IMR-90 (cell line): Measurements from ENCODE around the gene PCDH1. TPM values are rescaled to one million over a fixed set of nuclear protein-coding genes. Genes with fewer than 3 reads are reported as not detected.

Source experiments
- ATAC-seq: fragments of 200-7000 bp; cut with Tn5 transposase; 2 replicates; pipeline ENCODE4 v1.9.1; 2020; ENCODE audit warnings: low read depth, mild to moderate bottlenecking, moderate library complexity
- BruUV-seq: library from RNA; stranded (reverse); fragments of 400-500 nt; replicated peaks from 2 replicates; lab custom pipeline; 2021; lab: Mats Ljungman, UMichigan
- CTCF ChIA-PET: fragments of 300-600 bp; formaldehyde crosslinking; extraction: SDS; loops from one replicate; lab custom pipeline; 2021; ENCODE audit warnings: antibody characterized with exemption; lab: Yijun Ruan, JAX
- POLR2A ChIA-PET: fragments of 300-600 bp; sonication (Branson Sonifier 250); formaldehyde crosslinking; loops from one replicate; lab custom pipeline; 2022; ENCODE audit warnings: antibody characterized with exemption; ENCODE audit not compliant: unreplicated experiment; lab: Charles Lee
- DNase-seq: peaks from one replicate; pipeline ENCODE4 v3.0.0; 2013
- H2AFZ ChIP-seq: replicated peaks from 2 replicates; pipeline ENCODE3; 2013; ENCODE audit warnings: low read length, mild to moderate bottlenecking; ENCODE audit not compliant: poor library complexity
- H2AK5ac ChIP-seq: 2 replicates; pipeline ENCODE4 v1.6.1; 2013; ENCODE audit warnings: low read depth, low read length, inconsistent platforms
- H2AK9ac ChIP-seq: replicated peaks from 2 replicates; pipeline ENCODE3; 2013; ENCODE audit warnings: mild to moderate bottlenecking, low read depth, low read length, moderate library complexity; ENCODE audit not compliant: poor library complexity
- H2BK120ac ChIP-seq: 2 replicates; pipeline ENCODE4 v1.6.1; 2013; ENCODE audit warnings: low read depth, low read length, inconsistent platforms
- H2BK15ac ChIP-seq: 3 replicates; pipeline ENCODE4 v1.6.1; 2013; ENCODE audit warnings: low read depth, low read length, inconsistent platforms
- H2BK20ac ChIP-seq: 2 replicates; pipeline ENCODE4 v1.6.1; 2013; ENCODE audit warnings: low read depth, mild to moderate bottlenecking, inconsistent platforms, low read length, moderate library complexity
- H2BK5ac ChIP-seq: 2 replicates; pipeline ENCODE4 v1.6.1; 2013; ENCODE audit warnings: mild to moderate bottlenecking, low read depth, low read length, inconsistent platforms; ENCODE audit not compliant: poor library complexity, severe bottlenecking
- H3K14ac ChIP-seq: replicated peaks from 2 replicates; pipeline ENCODE4 v1.6.1; 2013; ENCODE audit warnings: low read depth, low read length, inconsistent platforms
- H3K18ac ChIP-seq: 2 replicates; pipeline ENCODE4 v1.6.1; 2013; ENCODE audit warnings: low read depth, low read length, control low read depth
- H3K23ac ChIP-seq: 2 replicates; pipeline ENCODE4 v1.6.1; 2013; ENCODE audit warnings: low read depth, low read length, inconsistent platforms
- H3K27ac ChIP-seq: 2 replicates; pipeline ENCODE4 v1.5.1; 2013; ENCODE audit warnings: mild to moderate bottlenecking, control low read depth, low read length; ENCODE audit not compliant: insufficient read depth
- H3K27me3 ChIP-seq: 2 replicates; pipeline ENCODE4 v1.6.1; 2013; ENCODE audit warnings: low read length; ENCODE audit not compliant: control insufficient read depth, insufficient read depth
- H3K36me3 ChIP-seq: 2 replicates; pipeline ENCODE4 v1.6.1; 2013; ENCODE audit warnings: low read length, mixed read lengths; ENCODE audit not compliant: control insufficient read depth, insufficient read depth
- H3K4ac ChIP-seq: 2 replicates; pipeline ENCODE4 v1.6.1; 2013; ENCODE audit warnings: low read depth, low read length, inconsistent platforms
- H3K4me1 ChIP-seq: 2 replicates; pipeline ENCODE4 v1.6.1; 2013; ENCODE audit warnings: low read length, mixed read lengths; ENCODE audit not compliant: control insufficient read depth, insufficient read depth
- H3K4me2 ChIP-seq: 2 replicates; pipeline ENCODE4 v1.6.1; 2013; ENCODE audit warnings: low read depth, mild to moderate bottlenecking, control low read depth, low read length, moderate library complexity
- H3K4me3 ChIP-seq: 2 replicates; pipeline ENCODE4 v1.5.1; 2013; ENCODE audit warnings: low read depth, mild to moderate bottlenecking, control low read depth, low read length, moderate library complexity; ENCODE audit not compliant: insufficient read depth
- H3K56ac ChIP-seq: 2 replicates; pipeline ENCODE4 v1.6.1; 2013; ENCODE audit warnings: low read length, inconsistent platforms; ENCODE audit not compliant: insufficient read depth; ENCODE audit errors: extremely low read depth
- H3K79me1 ChIP-seq, 2 experiments: 2 replicates each; pipeline ENCODE4 v1.6.1; 2013; ENCODE audit warnings: low read length in 2 of 2, inconsistent platforms in 1 of 2, low read depth in 1 of 2
- H3K9ac ChIP-seq: 2 replicates; pipeline ENCODE4 v1.6.1; 2013; ENCODE audit warnings: low read depth, low read length, control low read depth
- H3K9me1 ChIP-seq: 2 replicates; pipeline ENCODE4 v1.6.1; 2013; ENCODE audit warnings: low read length, inconsistent platforms; ENCODE audit not compliant: insufficient read depth
- H3K9me3 ChIP-seq: 2 replicates; pipeline ENCODE4 v1.6.1; 2013; ENCODE audit warnings: low read length; ENCODE audit not compliant: control insufficient read depth, insufficient read depth
- H4K20me1 ChIP-seq: 2 replicates; pipeline ENCODE4 v1.6.1; 2013; ENCODE audit warnings: low read length, inconsistent platforms; ENCODE audit not compliant: insufficient read depth
- H4K5ac ChIP-seq: 2 replicates; pipeline ENCODE4 v1.6.1; 2013; ENCODE audit warnings: mild to moderate bottlenecking, low read depth, low read length, control low read depth
- H4K8ac ChIP-seq, 2 experiments: 2 replicates each; pipeline ENCODE4 v1.6.1; 2013; ENCODE audit warnings: low read depth in 2 of 2, low read length in 2 of 2, control low read depth in 1 of 2, inconsistent platforms in 1 of 2
- H4K91ac ChIP-seq: 2 replicates; pipeline ENCODE4 v1.6.1; 2013; ENCODE audit warnings: low read depth, low read length, inconsistent platforms; ENCODE audit not compliant: insufficient read depth
- BHLHE40 ChIP-seq: fragments of 150-350 bp; IDR thresholded peaks from 2 replicates; pipeline ENCODE4 v1.6.1; 2016; ENCODE audit warnings: mild to moderate bottlenecking, low read depth, low read length
- CEBPB ChIP-seq: IDR thresholded peaks from 2 replicates; pipeline ENCODE4 v1.6.1; 2012; ENCODE audit warnings: low read depth, low read length, improper control_type of control experiment
- CHD1 ChIP-seq: IDR thresholded peaks from 2 replicates; pipeline ENCODE4 v1.6.1; 2012; ENCODE audit warnings: low read depth, low read length, improper control_type of control experiment
- FOS ChIP-seq: fragments of 150-350 bp; IDR thresholded peaks from 2 replicates; pipeline ENCODE4 v1.6.1; 2016; ENCODE audit warnings: low read depth, low read length
- MAFK ChIP-seq: IDR thresholded peaks from 2 replicates; pipeline ENCODE4 v1.6.1; 2012; ENCODE audit warnings: low read depth, low read length, improper control_type of control experiment
- MAZ ChIP-seq: IDR thresholded peaks from 2 replicates; pipeline ENCODE4 v1.6.1; 2012; ENCODE audit warnings: low read depth, mild to moderate bottlenecking, low read length, improper control_type of control experiment, moderate library complexity, borderline replicate concordance
- MXI1 ChIP-seq: IDR thresholded peaks from 2 replicates; pipeline ENCODE4 v1.6.1; 2012; ENCODE audit warnings: low read depth, mild to moderate bottlenecking, low read length, moderate library complexity, borderline replicate concordance
- NFE2L2 ChIP-seq: fragments of 150-350 bp; IDR thresholded peaks from 2 replicates; pipeline ENCODE4 v1.6.1; 2016; ENCODE audit warnings: low read depth, mild to moderate bottlenecking, low read length
- POLR2A ChIP-seq: IDR thresholded peaks from 2 replicates; pipeline ENCODE4 v1.6.1; 2012; ENCODE audit warnings: mild to moderate bottlenecking, low read depth, low read length
- RAD21 ChIP-seq: IDR thresholded peaks from 2 replicates; pipeline ENCODE4 v1.6.1; 2012; ENCODE audit warnings: low read length, improper control_type of control experiment
- RCOR1 ChIP-seq: IDR thresholded peaks from 2 replicates; pipeline ENCODE4 v1.6.1; 2012; ENCODE audit warnings: mild to moderate bottlenecking, low read length, improper control_type of control experiment; ENCODE audit not compliant: insufficient replicate concordance
- RFX5 ChIP-seq: IDR thresholded peaks from 2 replicates; pipeline ENCODE4 v1.8.0; 2012; ENCODE audit warnings: low read depth, mild to moderate bottlenecking, low read length, moderate library complexity
- SMC3 ChIP-seq: fragments of 150-350 bp; IDR thresholded peaks from 2 replicates; pipeline ENCODE4 v1.6.1; 2016; ENCODE audit warnings: low read depth, mild to moderate bottlenecking, antibody characterized with exemption, low read length, moderate library complexity
- whole genome bisulfite sequencing, 2 experiments: methylation state at CpG; one replicate each; pipeline versions ENCODE4 v1.1.5 to v1.1.7; 2013; ENCODE audit warnings: missing lambda C conversion rate in 2 of 2; ENCODE audit not compliant: insufficient read length in 1 of 2; ENCODE audit errors: extremely low coverage in 2 of 2; 5-methylcytosine and 5-hydroxymethylcytosine counted together
- dilution Hi-C: fragments of 300-500 bp; cut with HindIII; formaldehyde crosslinking; loops from one replicate; pipeline ENCODE4 v1.14.3; 2018; ENCODE audit warnings: low sequenced_read_pairs; ENCODE audit not compliant: unreplicated experiment
- in situ Hi-C: fragments of 300-500 bp; cut with MboI; formaldehyde crosslinking; loops from 3 replicates; pipeline ENCODE4 v1.14.3; 2019; ENCODE audit warnings: low sequenced_read_pairs, inconsistent platforms, mixed read lengths
- intact Hi-C: fragments of 100-400 bp; cut with micrococcal nuclease; formaldehyde crosslinking; loops from 2 replicates; pipeline ENCODE4 v1.10.0; 2022
- polyA plus RNA-seq, 3 experiments: library from polyadenylated mRNA; depleted of rRNA; stranded (reverse); fragments of >200 nt; gene quantifications; 2 replicates each; pipeline ENCODE4 v1.2.3, GENCODE V29; 2012; ENCODE audit warnings: low replicate concordance in 1 of 3
- total RNA-seq: library from RNA; depleted of rRNA; stranded (reverse); fragments of >200 nt; gene quantifications from 2 replicates; pipeline ENCODE4 v1.2.3, GENCODE V29; 2012
- TF ChIP-seq, protein P1 (sequence below): fragments of 150-350 bp; IDR thresholded peaks from 2 replicates; pipeline ENCODE4 v1.6.1; 2016; ENCODE audit warnings: low read depth, mild to moderate bottlenecking, low read length, moderate library complexity, borderline replicate concordance
- TF ChIP-seq, protein P2 (sequence below): conservative IDR thresholded peaks from 2 replicates; pipeline ENCODE4 v1.5.1; 2012; ENCODE audit warnings: mild to moderate bottlenecking, low read depth, low read length, improper control_type of control experiment
- TF ChIP-seq, protein P3 (sequence below): fragments of 150-350 bp; IDR thresholded peaks from 2 replicates; pipeline ENCODE4 v1.6.1; 2017; ENCODE audit warnings: mild to moderate bottlenecking, antibody characterized with exemption, low read length, low read depth

PCDH1 gene
- total and polyA plus RNA-seq, 2 of the 4 experiments (the other 2 are of a cell fraction): 0.74 to 0.90 TPM

DNA sequence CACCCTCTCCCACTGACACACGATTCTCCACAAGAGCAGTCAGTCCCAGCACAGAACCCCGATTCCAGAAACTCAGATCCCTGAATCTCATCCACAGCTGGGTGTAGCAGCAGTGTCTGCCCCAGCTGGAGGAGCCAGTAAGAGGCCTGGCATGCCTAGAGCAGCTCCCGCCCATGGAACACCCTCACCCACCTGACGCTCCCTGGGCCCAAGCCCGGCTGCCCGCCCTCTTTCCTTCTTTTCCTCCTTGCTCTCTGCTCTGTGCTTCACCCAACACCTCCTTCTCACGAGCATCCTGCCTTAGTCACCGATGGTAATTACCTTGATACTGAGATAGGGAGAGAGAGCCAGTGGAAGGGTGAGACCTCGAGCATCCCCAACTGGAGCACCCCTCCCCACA, 8.7 kb downstream of the PCDH1 start:
- Histone ChIP-seq H3K36me3 (no peaks in the 10 kb centered on the region), H3K23ac (no peak overlapping the region), H4K8ac (no peak overlapping the region), H3K9me1 (peaks cover 7% of the 10 kb centered on the region; the same call in 1 of the 2 replicates), H2AK9ac (no peak overlapping the region), H2BK120ac (no peak overlapping the region), H3K4me2 (no peak overlapping the region), H2BK15ac (no peak overlapping the region), H4K20me1 (no peaks in the 10 kb centered on the region), H2BK20ac (no peak overlapping the region), H3K56ac (no peak overlapping the region), H3K14ac (no peak overlapping the region), H2BK5ac (no peak overlapping the region), H3K18ac (no peak overlapping the region), H4K5ac (no peak overlapping the region), H3K27ac (no peak overlapping the region), H3K4me3 (no peak overlapping the region), H2AK5ac (no peak overlapping the region), H3K27me3 (peaks cover 59% of the 10 kb centered on the region), H3K79me1 (no peaks in the 10 kb centered on the region), H3K4ac (no peak overlapping the region), H4K91ac (no peak overlapping the region), H3K9me3 (no peaks in the 10 kb centered on the region), H3K9ac (no peak overlapping the region), H2AFZ (no peak overlapping the region), H3K4me1 (no peaks in the 10 kb centered on the region)
- intact Hi-C loops (no loop called here), dilution Hi-C loops (no loop called here), in situ Hi-C loops (no loop called here)
- ATAC-seq (no peak), DNase-seq (no peak)
- no TSS peak for BruUV-seq
- ChIA-PET POLR2A (no interaction called here), CTCF (no interaction called here)
- WGBS, 2 experiments: no CpG with 5 or more reads among the region's 9 CpGs
- TF ChIP-seq RFX5 (no peak), RAD21 (no peak), SMC3 (no peak), MAZ (no peak), MAFK (no peak), MXI1 (no peak), RCOR1 (no peak), BHLHE40 (no peak), CEBPB (no peak), CHD1 (no peak), FOS (no peak), NFE2L2 (no peak), POLR2A (no peak)
- TF ChIP-seq, protein P1, sequence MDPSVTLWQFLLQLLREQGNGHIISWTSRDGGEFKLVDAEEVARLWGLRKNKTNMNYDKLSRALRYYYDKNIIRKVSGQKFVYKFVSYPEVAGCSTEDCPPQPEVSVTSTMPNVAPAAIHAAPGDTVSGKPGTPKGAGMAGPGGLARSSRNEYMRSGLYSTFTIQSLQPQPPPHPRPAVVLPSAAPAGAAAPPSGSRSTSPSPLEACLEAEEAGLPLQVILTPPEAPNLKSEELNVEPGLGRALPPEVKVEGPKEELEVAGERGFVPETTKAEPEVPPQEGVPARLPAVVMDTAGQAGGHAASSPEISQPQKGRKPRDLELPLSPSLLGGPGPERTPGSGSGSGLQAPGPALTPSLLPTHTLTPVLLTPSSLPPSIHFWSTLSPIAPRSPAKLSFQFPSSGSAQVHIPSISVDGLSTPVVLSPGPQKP: no peak
- TF ChIP-seq, protein P2, sequence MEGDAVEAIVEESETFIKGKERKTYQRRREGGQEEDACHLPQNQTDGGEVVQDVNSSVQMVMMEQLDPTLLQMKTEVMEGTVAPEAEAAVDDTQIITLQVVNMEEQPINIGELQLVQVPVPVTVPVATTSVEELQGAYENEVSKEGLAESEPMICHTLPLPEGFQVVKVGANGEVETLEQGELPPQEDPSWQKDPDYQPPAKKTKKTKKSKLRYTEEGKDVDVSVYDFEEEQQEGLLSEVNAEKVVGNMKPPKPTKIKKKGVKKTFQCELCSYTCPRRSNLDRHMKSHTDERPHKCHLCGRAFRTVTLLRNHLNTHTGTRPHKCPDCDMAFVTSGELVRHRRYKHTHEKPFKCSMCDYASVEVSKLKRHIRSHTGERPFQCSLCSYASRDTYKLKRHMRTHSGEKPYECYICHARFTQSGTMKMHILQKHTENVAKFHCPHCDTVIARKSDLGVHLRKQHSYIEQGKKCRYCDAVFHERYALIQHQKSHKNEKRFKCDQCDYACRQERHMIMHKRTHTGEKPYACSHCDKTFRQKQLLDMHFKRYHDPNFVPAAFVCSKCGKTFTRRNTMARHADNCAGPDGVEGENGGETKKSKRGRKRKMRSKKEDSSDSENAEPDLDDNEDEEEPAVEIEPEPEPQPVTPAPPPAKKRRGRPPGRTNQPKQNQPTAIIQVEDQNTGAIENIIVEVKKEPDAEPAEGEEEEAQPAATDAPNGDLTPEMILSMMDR: no peak
- TF ChIP-seq, protein P3, sequence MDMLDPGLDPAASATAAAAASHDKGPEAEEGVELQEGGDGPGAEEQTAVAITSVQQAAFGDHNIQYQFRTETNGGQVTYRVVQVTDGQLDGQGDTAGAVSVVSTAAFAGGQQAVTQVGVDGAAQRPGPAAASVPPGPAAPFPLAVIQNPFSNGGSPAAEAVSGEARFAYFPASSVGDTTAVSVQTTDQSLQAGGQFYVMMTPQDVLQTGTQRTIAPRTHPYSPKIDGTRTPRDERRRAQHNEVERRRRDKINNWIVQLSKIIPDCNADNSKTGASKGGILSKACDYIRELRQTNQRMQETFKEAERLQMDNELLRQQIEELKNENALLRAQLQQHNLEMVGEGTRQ: no peak
